OCI-LY7 (cell line): ENCODE measurements around the gene SMIM10L1.

ENCODE experiments used
- EZH2phosphoT487 ChIP-seq: fragments of 200-600 bp; sonication (generic); IDR thresholded peaks from 2 replicates; pipeline ENCODE4 v1.6.1; 2018; ENCODE audit warnings: low read depth, borderline replicate concordance, mild to moderate bottlenecking, mixed run types, antibody characterized with exemption, low read length, moderate library complexity, mixed read lengths
- TF ChIP-seq, protein P1 (sequence below): fragments of 200-600 bp; sonication (generic); conservative IDR thresholded peaks from 2 replicates; pipeline ENCODE4 v1.5.1; 2014; ENCODE audit warnings: mild to moderate bottlenecking, antibody characterized with exemption, low read length, moderate library complexity, mixed read lengths

DNA sequence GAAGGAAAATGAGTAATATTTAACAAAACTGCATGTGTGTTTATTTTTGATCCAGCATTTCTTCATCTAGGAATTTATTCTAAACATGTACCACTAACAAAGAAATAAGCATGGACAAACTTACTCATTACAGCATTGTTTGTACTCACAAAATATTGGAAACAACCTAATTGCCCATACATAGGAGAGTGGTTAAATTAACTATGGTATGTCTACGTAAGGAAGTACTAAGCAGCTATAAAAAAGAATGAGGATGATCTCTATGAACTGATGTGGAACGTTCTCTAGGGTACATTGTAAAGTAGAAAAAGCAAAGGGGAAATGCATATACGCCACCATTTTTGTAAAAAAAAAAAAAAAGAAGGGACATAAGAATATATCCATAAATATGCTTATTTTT lies 33.2 kb downstream of the SMIM10L1 start:
- TF ChIP-seq, protein P1, sequence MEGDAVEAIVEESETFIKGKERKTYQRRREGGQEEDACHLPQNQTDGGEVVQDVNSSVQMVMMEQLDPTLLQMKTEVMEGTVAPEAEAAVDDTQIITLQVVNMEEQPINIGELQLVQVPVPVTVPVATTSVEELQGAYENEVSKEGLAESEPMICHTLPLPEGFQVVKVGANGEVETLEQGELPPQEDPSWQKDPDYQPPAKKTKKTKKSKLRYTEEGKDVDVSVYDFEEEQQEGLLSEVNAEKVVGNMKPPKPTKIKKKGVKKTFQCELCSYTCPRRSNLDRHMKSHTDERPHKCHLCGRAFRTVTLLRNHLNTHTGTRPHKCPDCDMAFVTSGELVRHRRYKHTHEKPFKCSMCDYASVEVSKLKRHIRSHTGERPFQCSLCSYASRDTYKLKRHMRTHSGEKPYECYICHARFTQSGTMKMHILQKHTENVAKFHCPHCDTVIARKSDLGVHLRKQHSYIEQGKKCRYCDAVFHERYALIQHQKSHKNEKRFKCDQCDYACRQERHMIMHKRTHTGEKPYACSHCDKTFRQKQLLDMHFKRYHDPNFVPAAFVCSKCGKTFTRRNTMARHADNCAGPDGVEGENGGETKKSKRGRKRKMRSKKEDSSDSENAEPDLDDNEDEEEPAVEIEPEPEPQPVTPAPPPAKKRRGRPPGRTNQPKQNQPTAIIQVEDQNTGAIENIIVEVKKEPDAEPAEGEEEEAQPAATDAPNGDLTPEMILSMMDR, result no peak
- no peak for TF ChIP-seq EZH2phosphoT487
